Neural cell (in vitro differentiated cells): Measurements from ENCODE around the gene AGAP3. TPM values are rescaled to one million over a fixed set of nuclear protein-coding genes. Genes with fewer than 3 reads are reported as not detected.

Experiments used
- H2AFZ ChIP-seq: fragments of 200-600, 300-800 bp; sonication (generic), shearing (Covaris generic); 2 replicates; pipeline ENCODE4 v1.6.0; 2014; ENCODE audit warnings: low read depth, mild to moderate bottlenecking, antibody characterized with exemption, low read length, moderate library complexity
- H3F3A ChIP-seq: fragments of 200-600 bp; shearing (Covaris generic); 2 replicates; pipeline ENCODE4 v1.6.1; 2016; ENCODE audit warnings: mild to moderate bottlenecking, moderate library complexity, mixed read lengths, antibody characterized with exemption, low read length; ENCODE audit not compliant: insufficient read depth, poor library complexity, severe bottlenecking
- H3K27ac ChIP-seq: fragments of 200-600, 300-800 bp; sonication (generic), shearing (Covaris generic); 2 replicates; pipeline ENCODE4 v1.5.1; 2014; ENCODE audit warnings: mild to moderate bottlenecking, low read length, moderate library complexity
- H3K27me3 ChIP-seq: fragments of 300-800, 200-600 bp; sonication (generic), shearing (Covaris generic); 2 replicates; pipeline ENCODE4 v1.6.0; 2014; ENCODE audit warnings: mild to moderate bottlenecking, low read depth, low read length, moderate library complexity; ENCODE audit not compliant: insufficient read depth
- H3K36me3 ChIP-seq: fragments of 300-800, 200-600 bp; sonication (generic), shearing (Covaris generic); 2 replicates; pipeline ENCODE4 v1.5.1; 2014; ENCODE audit warnings: mild to moderate bottlenecking, antibody characterized with exemption, low read length, moderate library complexity; ENCODE audit not compliant: insufficient read depth
- H3K4me2 ChIP-seq: fragments of 300-800, 200-600 bp; sonication (generic), shearing (Covaris generic); 2 replicates; pipeline ENCODE4 v1.6.0; 2014; ENCODE audit warnings: mild to moderate bottlenecking, low read length
- H3K4me3 ChIP-seq: fragments of 300-800, 200-600 bp; sonication (generic), shearing (Covaris generic); 2 replicates; pipeline ENCODE4 v1.5.1; 2014; ENCODE audit warnings: mild to moderate bottlenecking, low read length, moderate library complexity
- H3K79me2 ChIP-seq: fragments of 200-600 bp; shearing (Covaris generic); replicated peaks from 2 replicates; pipeline ENCODE4 v1.6.0; 2014; ENCODE audit warnings: mild to moderate bottlenecking, low read length, moderate library complexity; ENCODE audit not compliant: insufficient read depth
- H3K9ac ChIP-seq: fragments of 300-800, 200-600 bp; sonication (generic), shearing (Covaris generic); 2 replicates; pipeline ENCODE4 v1.6.1; 2016; ENCODE audit warnings: mild to moderate bottlenecking, low read length, mixed read lengths
- H3K9me2 ChIP-seq: fragments of 200-600 bp; shearing (Covaris generic); 2 replicates; pipeline ENCODE4 v1.6.1; 2016; ENCODE audit warnings: mild to moderate bottlenecking, low read length, mixed read lengths; ENCODE audit not compliant: insufficient read depth
- H3K9me3 ChIP-seq: fragments of 200-600, 300-800 bp; sonication (generic), shearing (Covaris generic); 2 replicates; pipeline ENCODE4 v1.6.1; 2016; ENCODE audit warnings: mild to moderate bottlenecking, mixed run types, low read length, moderate library complexity, mixed read lengths
- H4K20me1 ChIP-seq: fragments of 200-600 bp; shearing (Covaris generic); 2 replicates; pipeline ENCODE4 v1.6.1; 2016; ENCODE audit warnings: mild to moderate bottlenecking, mixed run types; ENCODE audit not compliant: insufficient read depth
- EP300 ChIP-seq: fragments of 450-650 bp; conservative IDR thresholded peaks from 2 replicates; pipeline ENCODE4 v1.6.1; 2014; ENCODE audit warnings: antibody characterized with exemption, mild to moderate bottlenecking, moderate library complexity; ENCODE audit not compliant: poor library complexity, severe bottlenecking
- EZH2 ChIP-seq: fragments of 200-600, 300-800 bp; shearing (Covaris generic), sonication (generic); IDR thresholded peaks from 2 replicates; pipeline ENCODE4 v1.6.1; 2014; ENCODE audit warnings: antibody characterized with exemption, low read length, borderline replicate concordance, mild to moderate bottlenecking; ENCODE audit not compliant: insufficient read depth, poor library complexity, severe bottlenecking
- MXI1 ChIP-seq: fragments of 450-650 bp; conservative IDR thresholded peaks from 2 replicates; pipeline ENCODE4 v1.6.1; 2014; ENCODE audit warnings: antibody characterized with exemption, mild to moderate bottlenecking; ENCODE audit not compliant: poor library complexity, severe bottlenecking
- POLR2AphosphoS5 ChIP-seq: IDR thresholded peaks from 2 replicates; pipeline ENCODE4 v1.6.1; 2012
- RAD21 ChIP-seq: fragments of 450-650 bp; conservative IDR thresholded peaks from 2 replicates; pipeline ENCODE4 v1.6.1; 2014; ENCODE audit warnings: antibody characterized with exemption, mild to moderate bottlenecking, moderate library complexity
- SMC3 ChIP-seq: fragments of 450-650 bp; conservative IDR thresholded peaks from 2 replicates; pipeline ENCODE4 v1.6.1; 2014; ENCODE audit warnings: antibody characterized with exemption, mild to moderate bottlenecking, moderate library complexity; ENCODE audit not compliant: poor library complexity
- TAF1 ChIP-seq: IDR thresholded peaks from 2 replicates; pipeline ENCODE4 v1.6.1; 2012; ENCODE audit warnings: low read depth
- polyA plus RNA-seq: library from polyadenylated mRNA; depleted of rRNA; stranded (reverse); fragments of >200 nt; gene quantifications from 2 replicates; pipeline ENCODE4 v1.2.3, GENCODE V29; 2014
- TF ChIP-seq, protein P1 (sequence below): IDR thresholded peaks from 2 replicates; pipeline ENCODE4 v1.6.1; 2012; ENCODE audit warnings: borderline replicate concordance
- TF ChIP-seq, protein P2 (sequence below): fragments of 450-650 bp; IDR thresholded peaks from 2 replicates; pipeline ENCODE4 v1.5.1; 2014; ENCODE audit warnings: antibody characterized with exemption, mild to moderate bottlenecking, moderate library complexity; ENCODE audit not compliant: poor library complexity, severe bottlenecking

Gene AGAP3
- polyA plus RNA-seq, 1 donor from 2014 or later = 117 TPM

DNA sequence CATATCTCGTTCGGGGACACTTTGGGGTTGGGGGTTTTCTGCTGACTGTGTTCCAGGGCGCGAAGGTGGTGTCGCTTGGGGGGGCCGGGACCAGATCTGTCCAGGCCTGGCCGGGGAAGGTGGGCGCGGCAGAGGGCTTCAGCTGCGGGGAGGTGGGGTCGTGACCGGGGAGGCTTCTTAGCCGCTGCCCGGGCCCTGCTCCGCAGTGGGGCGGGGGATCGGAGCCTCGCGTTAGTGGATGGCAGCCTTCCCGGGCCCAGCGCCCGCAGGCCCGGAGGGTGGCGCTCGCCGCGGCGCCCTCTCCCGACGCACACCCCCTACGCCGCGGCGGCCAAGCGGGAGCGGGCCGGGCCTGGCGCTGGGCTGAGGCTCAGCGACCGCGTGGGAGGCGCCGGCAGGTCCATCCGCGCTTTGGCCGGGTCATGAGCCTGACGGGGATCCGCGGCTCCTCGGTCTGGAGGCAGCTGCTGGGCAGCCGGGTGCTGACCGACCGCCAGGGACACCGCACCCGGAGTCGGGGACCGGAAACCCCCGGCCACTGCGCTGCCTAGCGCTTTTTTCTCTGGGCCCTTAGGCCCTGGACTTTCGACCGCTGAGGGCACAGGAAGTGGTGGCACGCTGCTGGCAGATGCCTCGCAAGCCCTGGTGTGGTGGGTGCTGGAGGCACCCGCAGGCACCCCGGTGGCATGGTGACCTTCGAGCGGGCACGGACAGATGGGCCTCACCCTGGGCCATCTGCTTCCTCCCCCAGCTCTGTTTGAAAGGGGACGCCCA lies 1.2 kb downstream of the AGAP3 start:
- H3K27ac ChIP-seq = peak overlapping the region; percentile 62
- H3K4me2 ChIP-seq = peak overlapping the region; percentile 93
- TF ChIP-seq, protein P1, sequence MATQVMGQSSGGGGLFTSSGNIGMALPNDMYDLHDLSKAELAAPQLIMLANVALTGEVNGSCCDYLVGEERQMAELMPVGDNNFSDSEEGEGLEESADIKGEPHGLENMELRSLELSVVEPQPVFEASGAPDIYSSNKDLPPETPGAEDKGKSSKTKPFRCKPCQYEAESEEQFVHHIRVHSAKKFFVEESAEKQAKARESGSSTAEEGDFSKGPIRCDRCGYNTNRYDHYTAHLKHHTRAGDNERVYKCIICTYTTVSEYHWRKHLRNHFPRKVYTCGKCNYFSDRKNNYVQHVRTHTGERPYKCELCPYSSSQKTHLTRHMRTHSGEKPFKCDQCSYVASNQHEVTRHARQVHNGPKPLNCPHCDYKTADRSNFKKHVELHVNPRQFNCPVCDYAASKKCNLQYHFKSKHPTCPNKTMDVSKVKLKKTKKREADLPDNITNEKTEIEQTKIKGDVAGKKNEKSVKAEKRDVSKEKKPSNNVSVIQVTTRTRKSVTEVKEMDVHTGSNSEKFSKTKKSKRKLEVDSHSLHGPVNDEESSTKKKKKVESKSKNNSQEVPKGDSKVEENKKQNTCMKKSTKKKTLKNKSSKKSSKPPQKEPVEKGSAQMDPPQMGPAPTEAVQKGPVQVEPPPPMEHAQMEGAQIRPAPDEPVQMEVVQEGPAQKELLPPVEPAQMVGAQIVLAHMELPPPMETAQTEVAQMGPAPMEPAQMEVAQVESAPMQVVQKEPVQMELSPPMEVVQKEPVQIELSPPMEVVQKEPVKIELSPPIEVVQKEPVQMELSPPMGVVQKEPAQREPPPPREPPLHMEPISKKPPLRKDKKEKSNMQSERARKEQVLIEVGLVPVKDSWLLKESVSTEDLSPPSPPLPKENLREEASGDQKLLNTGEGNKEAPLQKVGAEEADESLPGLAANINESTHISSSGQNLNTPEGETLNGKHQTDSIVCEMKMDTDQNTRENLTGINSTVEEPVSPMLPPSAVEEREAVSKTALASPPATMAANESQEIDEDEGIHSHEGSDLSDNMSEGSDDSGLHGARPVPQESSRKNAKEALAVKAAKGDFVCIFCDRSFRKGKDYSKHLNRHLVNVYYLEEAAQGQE = peak; percentile 29
- TF ChIP-seq MXI1 (peak; percentile 64), RAD21 (peak; percentile 36), EP300 (no peak), POLR2AphosphoS5 (no peak), TAF1 (no peak), EZH2 (no peak), SMC3 (peak; percentile 58)
- TF ChIP-seq, protein P2, sequence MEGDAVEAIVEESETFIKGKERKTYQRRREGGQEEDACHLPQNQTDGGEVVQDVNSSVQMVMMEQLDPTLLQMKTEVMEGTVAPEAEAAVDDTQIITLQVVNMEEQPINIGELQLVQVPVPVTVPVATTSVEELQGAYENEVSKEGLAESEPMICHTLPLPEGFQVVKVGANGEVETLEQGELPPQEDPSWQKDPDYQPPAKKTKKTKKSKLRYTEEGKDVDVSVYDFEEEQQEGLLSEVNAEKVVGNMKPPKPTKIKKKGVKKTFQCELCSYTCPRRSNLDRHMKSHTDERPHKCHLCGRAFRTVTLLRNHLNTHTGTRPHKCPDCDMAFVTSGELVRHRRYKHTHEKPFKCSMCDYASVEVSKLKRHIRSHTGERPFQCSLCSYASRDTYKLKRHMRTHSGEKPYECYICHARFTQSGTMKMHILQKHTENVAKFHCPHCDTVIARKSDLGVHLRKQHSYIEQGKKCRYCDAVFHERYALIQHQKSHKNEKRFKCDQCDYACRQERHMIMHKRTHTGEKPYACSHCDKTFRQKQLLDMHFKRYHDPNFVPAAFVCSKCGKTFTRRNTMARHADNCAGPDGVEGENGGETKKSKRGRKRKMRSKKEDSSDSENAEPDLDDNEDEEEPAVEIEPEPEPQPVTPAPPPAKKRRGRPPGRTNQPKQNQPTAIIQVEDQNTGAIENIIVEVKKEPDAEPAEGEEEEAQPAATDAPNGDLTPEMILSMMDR = peak; percentile 67
- H3F3A ChIP-seq = peaks cover 3% of the 10 kb centered on the region
- peak overlapping the region; percentile 21 for H2AFZ ChIP-seq
- peaks cover 42% of the 10 kb centered on the region for H4K20me1 ChIP-seq
- peak overlapping the region; percentile 94 for H3K9ac ChIP-seq
- no peaks in the 10 kb centered on the region for H3K9me3 ChIP-seq
- peaks cover 47% of the 10 kb centered on the region for H3K79me2 ChIP-seq
- H3K4me3 ChIP-seq = peak overlapping the region; percentile 91
- H3K27me3 ChIP-seq = no peaks in the 10 kb centered on the region
- H3K36me3 ChIP-seq = no peaks in the 10 kb centered on the region
- no peaks in the 10 kb centered on the region for H3K9me2 ChIP-seq

DNA sequence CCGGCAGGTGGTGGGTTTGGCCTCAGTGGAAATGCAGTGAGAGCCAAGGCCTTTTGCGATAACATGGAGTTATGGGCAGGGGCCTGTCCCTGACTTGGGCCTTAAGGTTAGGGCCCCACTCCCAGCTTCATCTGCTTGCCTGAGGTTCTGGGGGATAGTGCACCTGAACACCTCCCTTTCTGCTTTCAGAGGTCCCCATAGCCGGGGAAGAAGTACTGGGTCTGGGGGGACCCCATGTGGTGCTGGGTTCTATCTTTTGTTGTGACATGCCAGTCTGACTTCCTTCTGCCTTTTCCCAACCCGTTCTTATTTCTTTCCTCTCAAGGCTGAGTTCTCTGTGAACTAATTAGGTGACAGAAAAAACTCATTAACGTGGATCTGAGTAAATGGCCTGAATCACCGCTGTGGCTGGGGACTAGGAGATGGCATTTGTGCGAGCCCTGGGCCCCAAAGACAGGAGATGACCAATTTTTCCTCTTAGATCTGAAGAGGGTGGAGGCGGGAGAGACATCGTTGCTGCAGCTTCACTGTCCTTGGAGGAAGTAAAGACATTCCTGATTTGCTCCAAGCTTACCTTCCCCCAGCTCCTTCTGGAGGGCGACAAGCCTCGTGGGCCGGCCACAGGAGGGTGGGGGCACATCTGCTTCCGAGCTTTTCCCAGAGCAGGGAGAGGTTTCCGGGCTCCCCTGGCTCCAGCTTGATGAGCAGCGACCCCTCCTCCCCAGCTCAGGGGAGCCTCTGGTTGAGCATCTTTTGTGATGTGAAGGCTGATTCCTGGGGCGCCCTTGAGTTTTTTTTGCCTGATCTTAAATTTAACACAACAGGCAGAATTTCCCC lies 2.0 kb downstream of the AGAP3 start:
- peaks cover 3% of the 10 kb centered on the region for H3F3A ChIP-seq
- peak overlapping the region; percentile 93 for H3K4me2 ChIP-seq
- TF ChIP-seq, protein P2 = no peak
- TF ChIP-seq EP300 (no peak), TAF1 (no peak), POLR2AphosphoS5 (no peak), EZH2 (no peak), MXI1 (no peak), RAD21 (no peak), SMC3 (no peak)
- TF ChIP-seq, protein P1 = no peak
- H3K27me3 ChIP-seq = no peaks in the 10 kb centered on the region
- peaks cover 42% of the 10 kb centered on the region for H4K20me1 ChIP-seq
- H3K9me3 ChIP-seq = no peaks in the 10 kb centered on the region
- no peaks in the 10 kb centered on the region for H3K9me2 ChIP-seq
- peak overlapping the region; percentile 91 for H3K4me3 ChIP-seq
- H3K27ac ChIP-seq = peak overlapping the region; percentile 18
- H3K9ac ChIP-seq = peak overlapping the region; percentile 94
- no peak overlapping the region for H2AFZ ChIP-seq
- no peaks in the 10 kb centered on the region for H3K36me3 ChIP-seq
- peaks cover 55% of the 10 kb centered on the region for H3K79me2 ChIP-seq
